Bronchial epithelial cell (primary cell): ENCODE data around the gene MC5R. TPM values are rescaled to one million over a fixed set of nuclear protein-coding genes. Genes with fewer than 3 reads are reported as not detected.

ENCODE experiments used
- DNase-seq: peaks from one replicate; pipeline ENCODE4 v3.0.0-alpha.2; 2010; ENCODE audit warnings: low read depth
- FAIRE-seq: peaks from 2 replicates; lab custom pipeline; 2011; peaks lifted over from hg19 to GRCh38; lab: Jason Lieb, UNC
- H3K27me3 ChIP-seq: 2 replicates; pipeline ENCODE4 v1.5.1; 2011; ENCODE audit warnings: low read length; ENCODE audit not compliant: control insufficient read depth, insufficient read depth
- H3K36me3 ChIP-seq: 2 replicates; pipeline ENCODE4 v1.5.1; 2011; ENCODE audit warnings: low read length; ENCODE audit not compliant: control insufficient read depth, insufficient read depth
- H3K4me3 ChIP-seq: 2 replicates; pipeline ENCODE4 v1.5.1; 2011; ENCODE audit warnings: mild to moderate bottlenecking, low read depth, low read length, control low read depth
- total RNA-seq: library from RNA; depleted of rRNA; stranded (reverse); fragments of >200 nt; gene quantifications from 2 replicates; pipeline ENCODE4 v1.2.1, GENCODE V29; 2014
- TF ChIP-seq, protein P1 (sequence below): IDR thresholded peaks from 2 replicates; pipeline ENCODE4 v1.5.1; 2011; ENCODE audit warnings: mild to moderate bottlenecking, moderate library complexity, low read length, control low read depth, inconsistent platforms; ENCODE audit not compliant: insufficient read depth, severe bottlenecking

The MC5R gene
- total RNA-seq, 1 donor from 2014 or later: not detected

DNA sequence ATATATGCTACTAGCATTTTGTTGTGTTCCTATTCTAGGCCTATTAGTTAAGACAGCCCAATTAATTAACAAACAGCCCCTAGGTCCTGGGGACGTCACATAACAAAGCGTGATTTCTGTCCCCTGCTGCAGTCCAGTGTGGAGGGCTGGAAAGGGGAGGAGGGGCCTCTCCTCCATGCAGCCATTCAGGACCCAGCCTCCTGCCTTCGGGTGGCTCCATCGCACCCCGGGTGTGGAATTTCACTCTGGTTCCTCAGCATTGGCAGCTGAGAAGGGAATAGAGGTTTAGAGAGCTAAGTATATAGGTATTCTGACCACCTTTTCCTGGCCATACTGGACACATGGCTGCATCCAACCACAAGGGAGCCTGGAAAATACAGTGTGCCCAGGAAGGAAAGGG lies 49.0 kb downstream of the MC5R start:
- TF ChIP-seq, protein P1, sequence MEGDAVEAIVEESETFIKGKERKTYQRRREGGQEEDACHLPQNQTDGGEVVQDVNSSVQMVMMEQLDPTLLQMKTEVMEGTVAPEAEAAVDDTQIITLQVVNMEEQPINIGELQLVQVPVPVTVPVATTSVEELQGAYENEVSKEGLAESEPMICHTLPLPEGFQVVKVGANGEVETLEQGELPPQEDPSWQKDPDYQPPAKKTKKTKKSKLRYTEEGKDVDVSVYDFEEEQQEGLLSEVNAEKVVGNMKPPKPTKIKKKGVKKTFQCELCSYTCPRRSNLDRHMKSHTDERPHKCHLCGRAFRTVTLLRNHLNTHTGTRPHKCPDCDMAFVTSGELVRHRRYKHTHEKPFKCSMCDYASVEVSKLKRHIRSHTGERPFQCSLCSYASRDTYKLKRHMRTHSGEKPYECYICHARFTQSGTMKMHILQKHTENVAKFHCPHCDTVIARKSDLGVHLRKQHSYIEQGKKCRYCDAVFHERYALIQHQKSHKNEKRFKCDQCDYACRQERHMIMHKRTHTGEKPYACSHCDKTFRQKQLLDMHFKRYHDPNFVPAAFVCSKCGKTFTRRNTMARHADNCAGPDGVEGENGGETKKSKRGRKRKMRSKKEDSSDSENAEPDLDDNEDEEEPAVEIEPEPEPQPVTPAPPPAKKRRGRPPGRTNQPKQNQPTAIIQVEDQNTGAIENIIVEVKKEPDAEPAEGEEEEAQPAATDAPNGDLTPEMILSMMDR: no peak
- no peak for DNase-seq
- FAIRE-seq: no peak
- H3K36me3 ChIP-seq: no peaks in the 10 kb centered on the region
- no peaks in the 10 kb centered on the region for H3K27me3 ChIP-seq
- no peak overlapping the region for H3K4me3 ChIP-seq

DNA sequence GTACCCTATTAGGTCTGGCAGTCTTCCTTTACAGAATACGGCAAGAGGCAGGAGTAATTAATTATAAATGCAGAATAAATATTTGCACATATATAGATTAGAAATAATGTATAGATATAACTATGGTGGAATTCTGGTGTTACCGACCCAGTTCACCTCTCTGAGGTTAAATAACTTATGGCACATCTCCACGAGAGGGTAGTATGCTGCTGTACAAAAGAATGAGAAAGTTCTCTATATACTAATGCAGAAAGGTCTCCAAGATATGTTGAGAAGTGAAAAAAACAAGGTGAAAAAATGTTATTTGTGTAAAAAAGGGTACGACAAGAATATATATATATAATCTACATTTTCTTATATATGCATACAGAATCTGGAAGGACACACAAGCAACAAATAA lies 50.6 kb downstream of the MC5R start:
- TF ChIP-seq, protein P1: no peak
- DNase-seq: no peak
- H3K36me3 ChIP-seq: no peaks in the 10 kb centered on the region
- no peak overlapping the region for H3K4me3 ChIP-seq
- no peaks in the 10 kb centered on the region for H3K27me3 ChIP-seq
- FAIRE-seq: no peak

Other genes with a start within 250 kb of the MC5R start
- 49.8 and 55.6 TPM in 2 replicates for gene FAM210A, start 97.6 kb upstream of the MC5R start, total RNA-seq
- 26.8 and 37.4 TPM in 2 replicates for gene RNMT, start 97.5 kb upstream of the MC5R start, total RNA-seq
- gene MC2R, start 91.4 kb downstream of the MC5R start, total RNA-seq: not detected in 2 replicates